GM18907 (cell line): ENCODE results near the gene MCF2L2.

Source experiments
- ATAC-seq: cut with Tn5 transposase; IDR thresholded peaks from one replicate; pipeline ENCODE4 v1.9.1; 2021; ENCODE audit warnings: mild to moderate bottlenecking, moderate library complexity; ENCODE audit not compliant: unreplicated experiment

MCF2L2 gene

DNA sequence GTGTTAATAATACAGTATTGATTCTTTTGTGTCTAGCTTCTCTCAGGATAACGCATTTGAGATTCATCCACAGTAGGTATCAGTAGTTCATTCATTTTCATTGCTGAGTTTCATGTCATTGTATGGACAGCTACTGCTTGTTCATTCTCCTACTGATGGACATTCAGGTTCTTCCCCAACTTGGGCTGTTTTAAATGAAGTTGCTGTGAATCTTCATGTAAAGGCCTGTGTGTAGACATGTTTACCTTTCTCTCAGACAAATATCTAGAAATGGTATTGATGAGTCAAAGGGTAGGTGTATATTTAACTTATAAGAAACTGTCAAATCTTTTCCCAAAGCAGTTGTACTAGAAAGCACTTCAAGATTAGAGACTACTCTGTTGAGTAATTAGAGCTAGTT lies 26.7 kb downstream of the MCF2L2 start:
- ATAC-seq: no peak

DNA sequence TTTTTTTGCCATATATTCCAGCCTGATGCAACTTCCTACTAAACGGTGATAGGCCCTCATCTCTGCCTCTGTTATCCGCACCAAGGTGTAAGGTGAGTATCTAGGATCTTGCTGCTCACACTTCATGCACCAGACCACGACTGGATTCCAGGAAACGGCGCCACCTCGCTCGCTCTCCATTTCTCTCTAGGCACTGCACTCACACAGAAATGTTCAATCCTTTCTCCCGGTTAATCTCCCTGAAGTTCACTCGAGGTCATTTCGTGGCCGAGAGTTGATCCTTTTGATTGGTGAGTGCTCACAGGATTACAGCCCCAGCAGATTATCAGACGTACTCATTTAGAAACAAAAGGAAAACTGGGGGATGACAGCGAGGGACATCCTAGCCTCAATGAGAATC lies 28.1 kb downstream of the MCF2L2 start:
- ATAC-seq: no peak

DNA sequence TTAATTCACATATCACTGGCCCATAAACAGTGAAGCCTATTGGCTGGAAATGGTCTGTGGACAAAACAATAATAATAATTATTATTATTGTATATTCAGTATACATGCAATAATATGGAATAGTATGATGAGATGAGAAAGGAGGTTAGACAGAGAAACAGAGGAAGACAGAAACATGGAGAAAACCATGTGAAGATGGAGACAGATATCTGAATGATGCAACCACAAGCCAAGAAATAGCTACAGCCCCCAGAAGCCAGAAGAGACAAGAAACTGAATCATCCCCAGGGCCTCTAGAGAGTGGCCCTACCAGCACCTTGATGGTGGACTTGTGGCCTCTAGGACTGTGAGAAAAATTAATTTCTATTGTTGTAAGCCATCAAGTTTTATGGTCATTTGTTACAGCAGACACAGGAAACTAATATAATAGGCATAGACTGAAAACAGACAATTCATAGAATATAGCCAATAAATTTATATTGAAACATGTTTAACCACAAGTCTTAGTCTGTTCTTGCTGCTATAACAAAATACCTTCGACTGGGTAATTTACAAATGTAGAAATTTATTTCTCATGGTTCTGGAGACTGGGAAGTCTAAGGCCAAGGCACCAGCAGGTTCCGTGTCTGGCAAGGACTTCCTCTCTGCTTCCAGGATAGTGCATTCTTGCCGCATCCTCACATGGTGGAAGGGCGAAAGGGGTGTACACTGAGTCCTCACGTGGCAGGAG lies 31.6 kb downstream of the MCF2L2 start:
- ATAC-seq: no peak

- no peak for ATAC-seq
These were observed 34.3 kb downstream of the MCF2L2 start for GRCh38 chr3:183394150-183394549.

DNA sequence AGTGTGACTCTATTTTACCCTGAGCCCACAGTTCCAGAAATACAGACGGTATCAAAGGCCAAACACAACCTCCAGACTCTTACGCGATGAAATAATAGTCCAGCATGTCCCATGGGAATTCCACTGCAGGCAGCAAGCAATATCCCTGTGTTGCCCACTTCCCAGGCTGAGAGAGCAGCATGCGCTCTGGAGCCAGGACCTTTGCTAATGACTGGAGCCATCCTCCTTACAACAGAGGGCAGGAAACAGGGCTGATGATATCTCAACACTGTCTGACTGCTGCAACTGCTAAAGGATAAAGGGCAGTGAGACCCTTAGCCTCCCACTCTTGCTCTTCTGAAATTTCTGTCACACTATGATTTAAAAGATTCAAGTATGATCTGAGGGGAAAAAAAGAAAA lies 34.8 kb downstream of the MCF2L2 start:
- ATAC-seq: no peak

GRCh38 chr3:183392186-183393034 lies 36.0 kb downstream of the MCF2L2 start:
- ATAC-seq: no peak

DNA sequence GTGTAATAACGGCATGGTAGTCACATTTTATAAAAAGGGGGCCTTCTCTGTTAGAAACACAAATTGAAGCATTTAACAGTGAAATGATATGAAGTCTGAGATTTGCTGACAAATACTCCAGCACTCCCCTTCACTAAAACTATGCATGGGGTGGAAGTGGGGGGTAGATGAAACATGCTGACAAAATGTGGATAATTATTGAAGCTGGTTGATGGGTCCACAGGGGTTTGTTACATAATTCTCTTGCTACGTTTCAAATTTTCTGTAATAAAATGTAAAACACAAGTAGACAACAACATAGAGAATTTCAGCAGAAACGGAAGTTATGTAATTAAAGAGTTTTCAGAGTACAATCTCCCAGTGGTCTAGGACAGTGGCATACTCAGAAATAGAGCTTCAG lies 37.0 kb downstream of the MCF2L2 start:
- no peak for ATAC-seq

DNA sequence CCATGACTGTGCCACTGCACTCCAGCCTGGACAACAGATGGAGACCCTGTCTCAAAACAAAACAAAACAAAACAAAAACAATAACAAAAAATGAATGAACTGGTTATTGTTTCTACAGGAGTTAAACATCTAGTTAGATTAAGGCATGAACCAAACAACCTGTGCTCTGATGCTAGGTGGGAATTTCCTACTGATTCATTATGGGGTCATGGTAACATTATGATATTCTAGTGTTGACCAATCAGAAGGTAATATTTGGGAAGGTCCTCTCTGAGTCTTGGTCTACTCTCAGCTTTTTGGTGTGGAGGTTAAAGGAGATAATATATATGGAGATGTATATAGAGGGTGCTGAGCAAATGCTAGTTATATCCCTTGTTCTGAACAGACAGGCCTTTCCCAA lies 37.6 kb downstream of the MCF2L2 start:
- no peak for ATAC-seq

GRCh38 chr3:183388213-183388895 lies 40.1 kb downstream of the MCF2L2 start:
- ATAC-seq: no peak

GRCh38 chr3:183387797-183388196 lies 40.6 kb downstream of the MCF2L2 start:
- no peak for ATAC-seq

DNA sequence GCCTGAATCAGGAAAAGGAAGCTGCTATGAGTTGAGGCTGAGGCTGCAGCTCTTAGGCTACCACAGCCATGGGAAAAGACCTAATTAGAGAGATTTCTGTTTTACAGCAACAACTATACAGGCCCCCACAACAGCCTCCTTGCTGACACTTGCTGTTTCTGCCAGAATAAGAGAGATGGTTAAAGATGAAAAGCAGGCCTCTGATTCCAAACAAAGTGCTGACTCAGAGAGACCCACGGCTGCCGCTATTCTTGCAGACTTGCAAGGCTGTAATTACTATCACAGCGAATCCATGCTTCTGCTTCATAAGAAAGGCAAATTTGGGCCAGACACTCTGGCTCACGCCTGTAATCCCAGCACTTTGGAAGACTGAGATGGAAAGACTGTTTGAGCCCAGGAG lies 41.8 kb downstream of the MCF2L2 start:
- ATAC-seq: no peak

GRCh38 chr3:183385698-183386613 lies 42.5 kb downstream of the MCF2L2 start:
- ATAC-seq: peak; percentile 70

DNA sequence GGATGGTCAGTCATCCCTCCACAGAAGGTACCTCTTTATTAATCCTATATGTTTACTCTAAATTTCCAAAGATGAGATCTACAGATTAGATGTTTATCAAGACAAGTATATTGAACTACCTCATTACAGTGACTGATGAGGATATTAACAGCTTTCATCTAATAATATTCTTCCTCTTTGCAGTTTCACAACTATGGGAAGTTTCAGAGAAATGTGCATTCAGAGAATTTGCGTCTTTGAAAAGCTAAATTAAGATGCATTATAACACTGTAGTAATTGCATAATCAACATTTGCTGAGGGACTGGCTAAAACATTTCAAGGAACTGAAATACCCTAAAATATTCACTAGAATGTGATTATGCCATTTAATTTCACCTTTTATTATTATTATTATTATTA lies 46.7 kb downstream of the MCF2L2 start:
- ATAC-seq: no peak

DNA sequence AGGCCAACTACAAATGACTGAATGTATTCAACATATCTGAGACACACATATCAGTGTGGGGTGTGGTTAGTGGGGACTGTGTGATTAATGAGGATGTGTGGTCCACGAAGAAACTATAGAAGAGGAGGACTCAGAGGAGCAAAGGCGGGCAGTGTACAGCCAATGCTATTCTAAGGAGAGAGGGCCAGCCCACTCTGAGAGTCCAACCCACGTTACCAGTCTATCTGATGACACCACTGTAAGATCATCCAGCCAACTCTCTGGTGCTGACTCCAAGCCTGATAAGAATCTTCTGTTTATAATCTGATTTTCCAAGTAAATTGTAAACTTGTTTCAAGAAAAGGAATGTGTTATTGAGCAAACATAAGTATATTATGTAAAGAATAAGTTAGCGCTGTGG lies 47.2 kb downstream of the MCF2L2 start:
- ATAC-seq: no peak

DNA sequence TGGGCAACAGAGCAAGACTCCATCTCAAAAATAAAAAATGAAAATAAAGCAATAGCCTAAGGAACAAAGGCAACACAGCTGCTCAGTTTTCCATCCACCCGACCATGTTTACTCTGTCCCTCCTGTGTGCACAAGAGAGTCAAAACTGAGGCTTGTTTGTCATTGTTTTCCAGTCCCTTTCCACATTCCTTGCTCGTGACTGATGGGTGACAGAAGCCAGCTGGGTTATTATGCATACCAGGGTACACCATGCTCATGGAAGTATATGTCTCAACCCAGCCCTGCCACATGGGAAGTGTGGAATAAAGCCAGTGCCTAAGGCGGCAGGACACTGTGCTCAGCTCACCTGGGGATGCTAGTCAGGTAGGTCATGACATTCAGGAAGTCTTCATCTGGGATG lies 49.5 kb downstream of the MCF2L2 start:
- ATAC-seq: no peak

DNA sequence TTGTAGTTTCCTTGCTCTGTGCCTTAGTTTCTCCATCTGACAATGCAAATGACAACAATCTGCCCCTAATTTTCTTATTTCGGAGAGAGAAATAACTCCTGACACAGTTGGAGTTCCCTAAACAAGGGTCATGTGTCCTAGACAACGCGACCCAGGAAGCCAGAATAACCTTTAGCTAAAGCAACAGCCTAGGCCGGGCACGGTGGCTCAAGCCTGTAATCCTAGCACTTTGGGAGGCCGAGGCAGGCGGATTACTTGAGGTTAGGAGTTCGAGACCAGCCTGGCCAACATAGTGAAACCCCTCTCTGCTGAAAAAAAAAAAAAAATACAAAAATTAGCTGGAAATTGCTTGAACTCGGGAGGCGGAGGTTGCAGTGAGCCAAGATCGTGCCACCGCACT lies 49.9 kb downstream of the MCF2L2 start:
- no peak for ATAC-seq

- no peak for ATAC-seq
These were observed 50.4 kb downstream of the MCF2L2 start for GRCh38 chr3:183378008-183378407.

DNA sequence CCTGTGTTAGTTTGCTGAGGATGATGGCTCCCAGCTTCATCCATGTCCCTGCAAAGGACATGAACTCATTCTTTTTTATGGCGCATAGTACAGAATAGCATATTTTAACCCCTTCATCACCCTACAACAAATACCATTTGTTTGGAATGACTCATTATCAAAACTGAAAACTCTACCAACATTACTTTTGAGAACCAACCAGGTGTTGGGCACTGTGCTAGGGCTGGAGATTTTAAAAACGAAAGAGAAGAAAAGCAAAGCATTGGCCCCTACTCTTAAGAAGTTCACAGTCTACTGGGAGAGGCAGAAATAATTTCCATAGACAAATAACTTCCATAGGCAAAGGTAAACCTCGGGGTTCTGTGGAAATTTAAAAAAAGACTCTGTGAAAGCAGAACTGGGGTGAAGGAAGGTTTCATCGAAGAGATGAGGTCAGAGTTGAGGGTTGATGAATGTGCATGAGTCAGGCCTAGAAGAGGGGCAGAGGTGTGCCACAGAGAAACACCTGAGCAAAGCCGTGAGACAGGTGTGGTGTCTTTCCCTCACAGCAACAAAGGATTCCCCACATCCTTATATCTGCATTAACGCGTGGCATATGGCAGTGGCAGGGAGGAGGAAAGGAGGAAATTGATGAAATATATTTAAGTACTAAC lies 51.0 kb downstream of the MCF2L2 start:
- no peak for ATAC-seq

GRCh38 chr3:183375787-183376186 lies 52.6 kb downstream of the MCF2L2 start:
- no peak for ATAC-seq

- ATAC-seq: no peak
These were observed 53.1 kb downstream of the MCF2L2 start for GRCh38 chr3:183375337-183375736.
